Right lobe of liver (tissue), 4 donors: Measurements from ENCODE around the gene TBCD.

ENCODE experiments used
- CTCF ChIP-seq, 4 donors: fragments of 200-600 bp in 3 of 4; fragments of 450-650 bp in 1 of 4; IDR thresholded peaks; one replicate each; pipeline versions ENCODE4 v1.5.1 to v1.8.0; 2016 to 2022; ENCODE audit warnings: antibody characterized with exemption in 4 of 4, mild to moderate bottlenecking in 2 of 4
- POLR2A ChIP-seq: fragments of 450-650 bp; IDR thresholded peaks from one replicate; pipeline ENCODE4 v1.6.1; 2017; ENCODE audit warnings: antibody characterized with exemption, mild to moderate bottlenecking
- donor health status: DM: no; HTN: no; CAD: no.
- donor health status: DM: no; HTN: no; CAD: no.
- donor health status: DM: no; HTN: yes; CAD: no.

GRCh38 chr17:82798752-82799151, 46.9 kb downstream of the TBCD start:
- TF ChIP-seq CTCF (IDR thresholded peaks at IDR 0.05), result no peak
- no peak for TF ChIP-seq POLR2A
